OCI-LY3 (cell line): ENCODE measurements around the gene KCNQ1.

Experiments used
- H2AFZ ChIP-seq: fragments of 200-600, 300-600 bp; shearing (Covaris generic); 2 replicates; pipeline ENCODE4 v1.6.0; 2014; ENCODE audit warnings: antibody characterized with exemption, low read depth, low read length
- H3K27ac ChIP-seq: fragments of 200-600, 300-600 bp; sonication (generic); 2 replicates; pipeline ENCODE4 v1.5.1; 2014; ENCODE audit warnings: mild to moderate bottlenecking, low read length, moderate library complexity, mixed read lengths
- H3K27me3 ChIP-seq: fragments of 200-600, 300-600 bp; sonication (generic); 2 replicates; pipeline ENCODE4 v1.6.1; 2014; ENCODE audit warnings: low read depth, low read length, mixed read lengths
- H3K36me3 ChIP-seq: fragments of 200-600, 300-600 bp; sonication (generic); replicated peaks from 2 replicates; pipeline ENCODE3; 2014; ENCODE audit warnings: low read depth, low read length, mixed read lengths
- H3K4me1 ChIP-seq: fragments of 300-600, 200-600 bp; sonication (generic); 2 replicates; pipeline ENCODE4 v1.6.1; 2014; ENCODE audit warnings: low read length, mixed read lengths
- H3K4me2 ChIP-seq: fragments of 200-600, 300-600 bp; sonication (generic); 2 replicates; pipeline ENCODE4 v1.6.1; 2014; ENCODE audit warnings: low read length, mixed read lengths
- H3K4me3 ChIP-seq: fragments of 300-600, 200-600 bp; sonication (generic); 2 replicates; pipeline ENCODE4 v1.5.1; 2014; ENCODE audit warnings: antibody characterized with exemption, mild to moderate bottlenecking, low read length, moderate library complexity
- H3K79me2 ChIP-seq: fragments of 300-600, 200-600 bp; shearing (Covaris generic); 2 replicates; pipeline ENCODE4 v1.6.1; 2014; ENCODE audit warnings: mild to moderate bottlenecking, low read length, mixed read lengths
- H3K9ac ChIP-seq: fragments of 300-600, 200-600 bp; shearing (Covaris generic); 2 replicates; pipeline ENCODE4 v1.6.0; 2014; ENCODE audit warnings: mild to moderate bottlenecking, low read length, moderate library complexity
- H3K9me3 ChIP-seq: fragments of 200-600, 300-600 bp; shearing (Covaris generic); 2 replicates; pipeline ENCODE4 v1.6.1; 2014; ENCODE audit warnings: low read length, mixed read lengths; ENCODE audit not compliant: insufficient read depth
- H4K20me1 ChIP-seq: fragments of 200-600, 300-600 bp; sonication (generic); 2 replicates; pipeline ENCODE4 v1.6.1; 2016; ENCODE audit warnings: low read length, mixed read lengths; ENCODE audit not compliant: insufficient read depth
- CTCF ChIP-seq: fragments of 200-600, 300-600 bp; sonication (generic); IDR thresholded peaks from 2 replicates; pipeline ENCODE4 v1.5.1; 2014; ENCODE audit warnings: antibody characterized with exemption, low read length, low read depth
- EZH2phosphoT487 ChIP-seq: fragments of 200-600 bp; shearing (Covaris generic); IDR thresholded peaks from 2 replicates; pipeline ENCODE4 v1.6.1; 2018; ENCODE audit warnings: antibody characterized with exemption, mixed run types, low read depth

The KCNQ1 gene

GRCh38 chr11:2846470-2846869, 401.7 kb downstream of the KCNQ1 start:
- Histone ChIP-seq H3K4me2 (no peak overlapping the region), H3K4me3 (no peak overlapping the region), H3K36me3 (no peaks in the 10 kb centered on the region), H3K27ac (no peak overlapping the region), H3K79me2 (no peaks in the 10 kb centered on the region), H3K27me3 (no peaks in the 10 kb centered on the region), H3K4me1 (no peaks in the 10 kb centered on the region), H3K9me3 (no peaks in the 10 kb centered on the region), H2AFZ (no peak overlapping the region), H4K20me1 (no peaks in the 10 kb centered on the region), H3K9ac (no peak overlapping the region)
- TF ChIP-seq CTCF: no peak
- TF ChIP-seq EZH2phosphoT487: no peak

GRCh38 chr11:2847561-2847960, 402.8 kb downstream of the KCNQ1 start:
- Histone ChIP-seq H3K27ac (no peak overlapping the region), H3K4me2 (no peak overlapping the region), H3K4me1 (no peaks in the 10 kb centered on the region), H3K4me3 (no peak overlapping the region), H4K20me1 (no peaks in the 10 kb centered on the region), H3K79me2 (no peaks in the 10 kb centered on the region), H3K27me3 (no peaks in the 10 kb centered on the region), H2AFZ (no peak overlapping the region), H3K9me3 (no peaks in the 10 kb centered on the region), H3K36me3 (no peaks in the 10 kb centered on the region), H3K9ac (no peak overlapping the region)
- TF ChIP-seq EZH2phosphoT487: no peak
- TF ChIP-seq CTCF: no peak

DNA sequence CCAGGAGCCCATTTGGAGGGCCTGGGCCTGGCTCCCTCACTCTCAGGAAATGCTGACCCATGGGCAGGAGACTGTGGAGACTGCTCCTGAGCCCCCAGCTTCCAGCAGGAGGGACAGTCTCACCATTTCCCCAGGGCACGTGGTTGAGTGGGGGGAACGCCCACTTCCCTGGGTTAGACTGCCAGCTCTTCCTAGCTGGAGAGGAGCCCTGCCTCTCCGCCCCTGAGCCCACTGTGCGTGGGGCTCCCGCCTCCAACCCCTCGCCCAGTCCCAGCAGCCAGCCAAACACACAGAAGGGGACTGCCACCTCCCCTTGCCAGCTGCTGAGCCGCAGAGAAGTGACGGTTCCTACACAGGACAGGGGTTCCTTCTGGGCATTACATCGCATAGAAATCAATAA, 403.7 kb downstream of the KCNQ1 start:
- no peak overlapping the region for H3K4me3 ChIP-seq
- no peaks in the 10 kb centered on the region for H3K9me3 ChIP-seq
- no peak overlapping the region for H3K9ac ChIP-seq
- TF ChIP-seq EZH2phosphoT487 (no peak), CTCF (no peak)
- no peak overlapping the region for H3K27ac ChIP-seq
- H4K20me1 ChIP-seq: no peaks in the 10 kb centered on the region
- H3K27me3 ChIP-seq: no peaks in the 10 kb centered on the region
- no peak overlapping the region for H2AFZ ChIP-seq
- no peaks in the 10 kb centered on the region for H3K4me1 ChIP-seq
- no peaks in the 10 kb centered on the region for H3K79me2 ChIP-seq
- H3K4me2 ChIP-seq: no peak overlapping the region
- no peaks in the 10 kb centered on the region for H3K36me3 ChIP-seq

- TF ChIP-seq CTCF (no peak), EZH2phosphoT487 (no peak)
- Histone ChIP-seq H3K4me3 (no peak overlapping the region), H3K4me1 (no peaks in the 10 kb centered on the region), H3K4me2 (no peak overlapping the region), H3K9me3 (no peaks in the 10 kb centered on the region), H2AFZ (no peak overlapping the region), H3K36me3 (no peaks in the 10 kb centered on the region), H3K27me3 (no peaks in the 10 kb centered on the region), H4K20me1 (no peaks in the 10 kb centered on the region), H3K9ac (no peak overlapping the region), H3K79me2 (no peaks in the 10 kb centered on the region), H3K27ac (no peak overlapping the region)
Measured at GRCh38 chr11:2849994-2850770, 405.4 kb downstream of the KCNQ1 start.
